Spinal cord (tissue), 10 donors: ENCODE data around the gene ROPN1. TPM values are rescaled to one million over a fixed set of nuclear protein-coding genes. Genes with fewer than 3 reads are reported as not detected.
"Not testable (repeated sequence)": the region's sequence is repeated elsewhere in the genome, so short reads cannot be mapped to it uniquely, and the experiment has no call there.

ENCODE experiments used
- DNase-seq, 6 donors: peaks; one replicate each; pipeline versions ENCODE4 v3.0.0 to v3.0.0-alpha.2; 2013 to 2015; ENCODE audit warnings: low spot score in 6 of 6, low read depth in 4 of 6
- H3K27ac ChIP-seq: one replicate; pipeline ENCODE4 v1.5.1; 2013; ENCODE audit warnings: low read depth, low read length, control low read depth
- H3K27me3 ChIP-seq: one replicate; pipeline ENCODE4 v1.6.1; 2013; ENCODE audit warnings: low read length; ENCODE audit not compliant: control insufficient read depth, insufficient read depth
- H3K36me3 ChIP-seq: one replicate; pipeline ENCODE4 v1.6.1; 2013; ENCODE audit warnings: low read length; ENCODE audit not compliant: control insufficient read depth, insufficient read depth
- H3K4me1 ChIP-seq: one replicate; pipeline ENCODE4 v1.6.1; 2013; ENCODE audit warnings: low read length; ENCODE audit not compliant: control insufficient read depth, insufficient read depth
- H3K4me3 ChIP-seq: one replicate; pipeline ENCODE4 v1.5.1; 2013; ENCODE audit warnings: low read depth, low read length, control low read depth
- H3K9me3 ChIP-seq: one replicate; pipeline ENCODE4 v1.6.1; 2013; ENCODE audit warnings: low read length; ENCODE audit not compliant: control insufficient read depth, insufficient read depth
- WGBS: methylation state at CpG from one replicate; pipeline ENCODE4 v1.1.5; 2013; ENCODE audit warnings: missing lambda C conversion rate; ENCODE audit not compliant: insufficient coverage; 5-methylcytosine and 5-hydroxymethylcytosine counted together
- polyA plus RNA-seq, 2 donors: library from polyadenylated mRNA; unstranded; fragments of 120-200 nt; gene quantifications; one replicate each; pipeline ENCODE4 v1.2.1, GENCODE V29; 2013; ENCODE audit not compliant: insufficient read length in 2 of 2
- total RNA-seq, 2 donors: library from RNA; depleted of rRNA in 1 of 2; stranded (reverse); fragments of 120-200 nt in 1 of 2; fragments of >200 nt in 1 of 2; gene quantifications; one replicate each; pipeline versions ENCODE4 v1.2.3 to v1.2.4, GENCODE V29; 2013 to 2014
- donor health status: healthy.

Gene ROPN1
- total and polyA plus RNA-seq, 4 donors: 0.42 TPM; not detected in 3

GRCh38 chr3:124032311-124032880, 40.5 kb upstream of the ROPN1 start:
- WGBS: under 1% methylated on average over 29 of the region's 29 CpGs
- no peaks in the 10 kb centered on the region for H3K36me3 ChIP-seq
- H3K4me3 ChIP-seq: peak overlapping the region; percentile 52
- no peaks in the 10 kb centered on the region for H3K27me3 ChIP-seq
- peak overlapping the region; percentile 86 for H3K27ac ChIP-seq
- peaks cover 15% of the 10 kb centered on the region for H3K4me1 ChIP-seq
- DNase-seq: peak in 4 of 6 donors; percentile 54 to 94 (median 80)
- no peaks in the 10 kb centered on the region for H3K9me3 ChIP-seq

- DNase-seq: no peak
- no CpG with 5 or more reads among the region's 4 CpGs for WGBS
- Histone ChIP-seq H3K4me3 (no peak overlapping the region), H3K9me3 (no peaks in the 10 kb centered on the region), H3K27me3 (no peaks in the 10 kb centered on the region), H3K4me1 (no peaks in the 10 kb centered on the region), H3K27ac (no peak overlapping the region), H3K36me3 (no peaks in the 10 kb centered on the region)
Measured at GRCh38 chr3:124026516-124026915, 34.6 kb upstream of the ROPN1 start.

GRCh38 chr3:124023531-124023930, 31.6 kb upstream of the ROPN1 start:
- not testable (repeated sequence) for H3K4me3 ChIP-seq, H3K9me3 ChIP-seq, H3K36me3 ChIP-seq, H3K4me1 ChIP-seq, H3K27ac ChIP-seq, H3K27me3 ChIP-seq, DNase-seq
- WGBS: no CpG with 5 or more reads among the region's 1 CpG

GRCh38 chr3:124019291-124019690, 27.4 kb upstream of the ROPN1 start:
- no CpG with 5 or more reads among the region's 2 CpGs for WGBS
- no peak for DNase-seq
- Histone ChIP-seq H3K27ac (no peak overlapping the region), H3K27me3 (no peaks in the 10 kb centered on the region), H3K9me3 (no peaks in the 10 kb centered on the region), H3K4me3 (no peak overlapping the region), H3K4me1 (no peaks in the 10 kb centered on the region), H3K36me3 (no peaks in the 10 kb centered on the region)

GRCh38 chr3:124017502-124017901, 25.6 kb upstream of the ROPN1 start:
- WGBS: 40% methylated on average over 3 of the region's 6 CpGs

GRCh38 chr3:124016483-124016882, 24.6 kb upstream of the ROPN1 start:
- not testable (repeated sequence) for H3K9me3 ChIP-seq, H3K27me3 ChIP-seq, H3K4me3 ChIP-seq, H3K27ac ChIP-seq, H3K4me1 ChIP-seq, H3K36me3 ChIP-seq
- no CpG with 5 or more reads among the region's 4 CpGs for WGBS
- DNase-seq: peak in 3 of 6 donors; percentile 9 to 75 (median 64)

More at GRCh38 chr3:124017502-124017901, 25.6 kb upstream of the ROPN1 start:
- not testable (repeated sequence) for H3K36me3 ChIP-seq, H3K9me3 ChIP-seq, H3K4me1 ChIP-seq, H3K4me3 ChIP-seq, DNase-seq, H3K27me3 ChIP-seq, H3K27ac ChIP-seq

GRCh38 chr3:124014366-124014942, 22.5 kb upstream of the ROPN1 start:
- no peaks in the 10 kb centered on the region for H3K4me1 ChIP-seq
- peak in 1 of 6 donors; percentile 7 for DNase-seq
- no CpG with 5 or more reads among the region's 3 CpGs for WGBS

GRCh38 chr3:124008321-124008720, 16.4 kb upstream of the ROPN1 start:
- not testable (repeated sequence) for H3K27me3 ChIP-seq, H3K4me3 ChIP-seq, H3K9me3 ChIP-seq, H3K36me3 ChIP-seq, H3K4me1 ChIP-seq, DNase-seq, H3K27ac ChIP-seq
- WGBS: no CpG with 5 or more reads among the region's 1 CpG

More at GRCh38 chr3:124014366-124014942, 22.5 kb upstream of the ROPN1 start:
- Histone ChIP-seq H3K27me3 (no peaks in the 10 kb centered on the region), H3K27ac (no peak overlapping the region), H3K4me3 (no peak overlapping the region), H3K9me3 (peaks cover 2% of the 10 kb centered on the region), H3K36me3 (no peaks in the 10 kb centered on the region)

- Histone ChIP-seq H3K36me3 (no peaks in the 10 kb centered on the region), H3K4me1 (no peaks in the 10 kb centered on the region), H3K27ac (no peak overlapping the region), H3K9me3 (no peaks in the 10 kb centered on the region), H3K4me3 (no peak overlapping the region), H3K27me3 (no peaks in the 10 kb centered on the region)
- 87% methylated on average over 2 of the region's 4 CpGs for WGBS
- no peak for DNase-seq
Measured at GRCh38 chr3:124007186-124007585, 15.3 kb upstream of the ROPN1 start.

- not testable (repeated sequence) for DNase-seq, H3K4me3 ChIP-seq, H3K36me3 ChIP-seq, H3K9me3 ChIP-seq, H3K27ac ChIP-seq, H3K4me1 ChIP-seq, H3K27me3 ChIP-seq
- WGBS: no CpG with 5 or more reads among the region's 2 CpGs
Measured at GRCh38 chr3:124002405-124003079, 10.6 kb upstream of the ROPN1 start.
